ENCODE data around the gene TEKT5. TPM values are rescaled to one million over a fixed set of nuclear protein-coding genes. Genes with fewer than 3 reads are reported as not detected.

The TEKT5 gene
- polyA plus RNA-seq, 3 donors = 0.16 TPM; not detected in 2

- Histone ChIP-seq H3K27me3 (ENCODE audit: control insufficient read depth in 2 of 2, insufficient read depth in 2 of 2, low read length in 2 of 2) (peaks cover 0 to 2% of the 10 kb centered on the region in 2 donors), H3K4me2 (replicated peaks; ENCODE audit: extremely low read depth, low read length, poor library complexity, severe bottlenecking) (no peak overlapping the region), H2AFZ (ENCODE audit: insufficient read depth, low read depth, low read length, poor library complexity, severe bottlenecking) (no peak overlapping the region), H3K27ac (ENCODE audit: low read depth in 1 of 2, low read length in 2 of 2) (no peak overlapping the region), H4K20me1 (ENCODE audit: insufficient read depth, low read length) (no peaks in the 10 kb centered on the region), H3K4me1 (ENCODE audit: control insufficient read depth in 1 of 2, insufficient read depth in 2 of 2, low read length in 2 of 2) (peaks cover 4 to 10% of the 10 kb centered on the region in 2 donors), H3K79me2 (ENCODE audit: insufficient read depth, low read length) (no peaks in the 10 kb centered on the region), H3K9me3 (replicated peaks in 1 of 2; ENCODE audit: control insufficient read depth in 1 of 2, insufficient read depth in 1 of 2, low read length in 2 of 2) (no peaks in the 10 kb centered on the region), H3K36me3 (replicated peaks in 1 of 2; ENCODE audit: control insufficient read depth in 1 of 2, insufficient read depth in 2 of 2, low read length in 2 of 2) (no peaks in the 10 kb centered on the region), H3K4me3 (replicated peaks in 1 of 3; ENCODE audit: low read depth in 2 of 3, low read length in 3 of 3) (no peak overlapping the region), H3K9ac (ENCODE audit: insufficient read depth, low read length, poor library complexity, severe bottlenecking) (no peak overlapping the region)
- TF ChIP-seq CTCF (IDR thresholded peaks at IDR 0.05) = no peak
- H3K36me3 Mint-ChIP-seq = no peaks in the 10 kb centered on the region
- peaks cover 4% of the 10 kb centered on the region for H3K4me1 Mint-ChIP-seq
- peaks cover 2 to 11% (median 7%) of the 10 kb centered on the region in 3 donors for H3K27me3 Mint-ChIP-seq (ENCODE audit: low read depth in 3 of 3)
- WGBS (ENCODE audit: insufficient coverage) = 38% methylated on average over 6 of the region's 11 CpGs
- peaks cover 0 to 2% (median 0%) of the 10 kb centered on the region in 7 donors for H3K9me3 Mint-ChIP-seq
- no peak overlapping the region for H3K4me3 Mint-ChIP-seq
- DNase-seq = no peak
- intact Hi-C loops (cut with micrococcal nuclease) = no loop called here
- H3K27ac Mint-ChIP-seq = no peak overlapping the region
Observed at GRCh38 chr16:10608687-10609401, 85.9 kb downstream of the TEKT5 start.

DNA sequence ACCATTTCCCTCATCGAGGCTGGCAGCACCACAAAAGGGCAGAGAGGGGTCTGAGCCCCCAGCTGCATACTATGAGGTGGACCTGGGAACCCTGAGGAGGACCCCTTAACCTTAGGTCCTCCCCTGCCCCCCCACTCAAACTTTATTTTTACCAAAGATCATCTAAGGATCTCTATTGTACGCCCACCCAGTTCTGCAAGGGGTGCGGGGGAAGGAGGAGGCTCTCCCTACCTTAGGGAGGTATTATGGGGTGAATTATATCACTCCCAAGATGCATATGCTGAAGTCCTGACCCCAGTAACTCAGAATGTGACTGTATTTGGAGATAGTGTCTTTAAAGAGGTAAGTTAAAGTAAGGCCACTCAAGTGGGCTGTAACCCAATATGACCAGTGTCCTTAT lies 87.6 kb downstream of the TEKT5 start:
- Mint-ChIP-seq H3K9me3 (peaks cover 0 to 2% (median 0%) of the 10 kb centered on the region in 7 donors), H3K27me3 (ENCODE audit: low read depth in 3 of 3) (peaks cover 0 to 16% (median 9%) of the 10 kb centered on the region in 3 donors), H3K4me3 (no peak overlapping the region), H3K4me1 (no peaks in the 10 kb centered on the region), H3K36me3 (no peaks in the 10 kb centered on the region), H3K27ac (no peak overlapping the region)
- no peak overlapping the region for H3K4me3 ChIP-seq (replicated peaks in 1 of 3; ENCODE audit: low read depth in 2 of 3, low read length in 3 of 3)
- H3K4me2 ChIP-seq (replicated peaks; ENCODE audit: extremely low read depth, low read length, poor library complexity, severe bottlenecking) = no peak overlapping the region
- intact Hi-C loops (cut with micrococcal nuclease) = no loop called here
- H3K4me1 ChIP-seq (ENCODE audit: control insufficient read depth in 1 of 2, insufficient read depth in 2 of 2, low read length in 2 of 2) = peaks cover 0 to 6% of the 10 kb centered on the region in 2 donors
- no peak for DNase-seq
- H3K27ac ChIP-seq (ENCODE audit: low read depth in 1 of 2, low read length in 2 of 2) = no peak overlapping the region
- WGBS (ENCODE audit: insufficient coverage) = no CpG with 5 or more reads among the region's 3 CpGs
- H3K9ac ChIP-seq (ENCODE audit: insufficient read depth, low read length, poor library complexity, severe bottlenecking) = no peak overlapping the region
- no peaks in the 10 kb centered on the region for H3K79me2 ChIP-seq (ENCODE audit: insufficient read depth, low read length)
- H3K9me3 ChIP-seq (replicated peaks in 1 of 2; ENCODE audit: control insufficient read depth in 1 of 2, insufficient read depth in 1 of 2, low read length in 2 of 2) = no peaks in the 10 kb centered on the region
- no peaks in the 10 kb centered on the region for H3K36me3 ChIP-seq (replicated peaks in 1 of 2; ENCODE audit: control insufficient read depth in 1 of 2, insufficient read depth in 2 of 2, low read length in 2 of 2)
- H3K27me3 ChIP-seq (ENCODE audit: control insufficient read depth in 2 of 2, insufficient read depth in 2 of 2, low read length in 2 of 2) = peaks cover 0 to 2% of the 10 kb centered on the region in 2 donors
- no peaks in the 10 kb centered on the region for H4K20me1 ChIP-seq (ENCODE audit: insufficient read depth, low read length)
- no peak overlapping the region for H2AFZ ChIP-seq (ENCODE audit: insufficient read depth, low read depth, low read length, poor library complexity, severe bottlenecking)
- TF ChIP-seq CTCF (IDR thresholded peaks at IDR 0.05) = no peak
